ENCODE results near the gene LGR6. TPM values are rescaled to one million over a fixed set of nuclear protein-coding genes. Genes with fewer than 3 reads are reported as not detected.

LGR6 gene
- total RNA-seq, 1 experiment from 2014 or later = 0.08 TPM

DNA sequence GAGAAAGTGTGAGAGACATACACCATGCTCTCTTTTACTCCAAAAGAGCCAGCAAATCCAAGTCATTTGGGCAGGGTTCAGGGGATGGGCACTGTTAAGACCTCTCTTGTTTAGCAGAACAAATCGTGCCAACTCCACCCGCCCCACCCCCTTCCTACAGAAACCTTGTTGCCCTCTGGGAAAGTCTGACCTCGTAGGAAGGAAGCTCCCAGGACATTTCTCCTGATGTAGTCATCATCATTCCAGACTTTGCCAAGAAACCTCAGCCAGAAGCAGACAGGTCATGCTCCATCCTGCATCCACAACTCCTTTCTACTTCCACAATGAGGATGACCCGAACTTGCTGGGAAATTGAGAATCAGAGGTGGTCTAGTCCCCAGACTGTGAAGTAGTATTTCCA, 90.4 kb downstream of the LGR6 start:
- no peak for DNase-seq (ENCODE audit: low read depth, low spot score)
- ATAC-seq = no peak
- in situ Hi-C loops (cut with HindIII; ENCODE audit: low pct_unique_long_range_greater_than_20kb, low sequenced_read_pairs) (no loop called here), intact Hi-C loops (cut with micrococcal nuclease; ENCODE audit: unreplicated experiment) (no loop called here)
- no peaks in the 10 kb centered on the region for H3K36me3 ChIP-seq (ENCODE audit: control insufficient read depth, insufficient read depth, low read length)
- ChIA-PET POLR2A (interaction anchor here (0.6 kb wide), 1 partner anchor 393 kb away, joined by 4 read pairs; no protein-coding TSS in a partner anchor), CTCF (no interaction called here)
- H3K27ac ChIP-seq (ENCODE audit: low read length) = no peak overlapping the region
- no peak overlapping the region for H3K4me3 ChIP-seq (ENCODE audit: low read depth in 2 of 2, low read length in 2 of 2)
- TF ChIP-seq TCF7L2 (IDR thresholded peaks at IDR 0.05; ENCODE audit: low read depth, low read length) (no peak), SIN3A (IDR thresholded peaks at IDR 0.05; ENCODE audit: borderline replicate concordance, insufficient read depth, low read depth, low read length) (no peak), REST (IDR thresholded peaks at IDR 0.05; ENCODE audit: insufficient read depth in 1 of 2, low read depth in 2 of 2, low read length in 1 of 2) (no peak), POLR2AphosphoS5 (IDR thresholded peaks at IDR 0.05; ENCODE audit: low read depth, low read length) (no peak)
- TF ChIP-seq, protein P1, sequence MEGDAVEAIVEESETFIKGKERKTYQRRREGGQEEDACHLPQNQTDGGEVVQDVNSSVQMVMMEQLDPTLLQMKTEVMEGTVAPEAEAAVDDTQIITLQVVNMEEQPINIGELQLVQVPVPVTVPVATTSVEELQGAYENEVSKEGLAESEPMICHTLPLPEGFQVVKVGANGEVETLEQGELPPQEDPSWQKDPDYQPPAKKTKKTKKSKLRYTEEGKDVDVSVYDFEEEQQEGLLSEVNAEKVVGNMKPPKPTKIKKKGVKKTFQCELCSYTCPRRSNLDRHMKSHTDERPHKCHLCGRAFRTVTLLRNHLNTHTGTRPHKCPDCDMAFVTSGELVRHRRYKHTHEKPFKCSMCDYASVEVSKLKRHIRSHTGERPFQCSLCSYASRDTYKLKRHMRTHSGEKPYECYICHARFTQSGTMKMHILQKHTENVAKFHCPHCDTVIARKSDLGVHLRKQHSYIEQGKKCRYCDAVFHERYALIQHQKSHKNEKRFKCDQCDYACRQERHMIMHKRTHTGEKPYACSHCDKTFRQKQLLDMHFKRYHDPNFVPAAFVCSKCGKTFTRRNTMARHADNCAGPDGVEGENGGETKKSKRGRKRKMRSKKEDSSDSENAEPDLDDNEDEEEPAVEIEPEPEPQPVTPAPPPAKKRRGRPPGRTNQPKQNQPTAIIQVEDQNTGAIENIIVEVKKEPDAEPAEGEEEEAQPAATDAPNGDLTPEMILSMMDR (IDR thresholded peaks at IDR 0.05) = no peak
- H3K4me1 ChIP-seq (ENCODE audit: control insufficient read depth, insufficient read depth, low read length) = no peaks in the 10 kb centered on the region; the same call in 1 of the 2 replicates
- peaks cover 9% of the 10 kb centered on the region for H3K27me3 ChIP-seq (ENCODE audit: control insufficient read depth, insufficient read depth, low read length)
- BruUV-seq (replicated peaks) = no TSS peak
- no peaks in the 10 kb centered on the region for H3K9me3 ChIP-seq (ENCODE audit: control insufficient read depth, insufficient read depth, low read depth, low read length)

DNA sequence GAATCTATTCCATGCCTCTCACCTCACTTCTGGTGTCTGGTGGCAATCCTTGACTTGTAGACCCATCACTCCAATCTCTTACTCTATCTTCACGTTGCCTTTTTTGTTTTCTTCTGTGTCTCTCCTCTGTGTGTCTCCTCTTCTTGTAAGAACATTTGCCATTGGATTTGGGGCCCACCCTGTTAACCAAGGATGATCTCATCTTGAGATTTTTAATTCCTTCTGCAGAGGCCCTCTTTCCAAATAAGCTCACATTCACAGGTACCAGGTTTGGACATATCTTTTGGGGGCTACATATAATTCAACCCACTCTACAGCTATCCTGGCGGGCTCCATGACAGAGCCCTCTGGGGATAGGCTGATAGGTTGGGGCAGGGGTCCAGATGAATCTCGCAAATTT, 92.3 kb downstream of the LGR6 start:
- Histone ChIP-seq H3K27me3 (ENCODE audit: control insufficient read depth, insufficient read depth, low read length) (peaks cover 4% of the 10 kb centered on the region), H3K9me3 (ENCODE audit: control insufficient read depth, insufficient read depth, low read depth, low read length) (no peaks in the 10 kb centered on the region), H3K4me1 (ENCODE audit: control insufficient read depth, insufficient read depth, low read length) (no peaks in the 10 kb centered on the region; the same call in 1 of the 2 replicates), H3K36me3 (ENCODE audit: control insufficient read depth, insufficient read depth, low read length) (no peaks in the 10 kb centered on the region), H3K27ac (ENCODE audit: low read length) (no peak overlapping the region), H3K4me3 (ENCODE audit: low read depth in 2 of 2, low read length in 2 of 2) (no peak overlapping the region)
- POLR2A ChIA-PET = interaction anchor here (0.6 kb wide), 1 partner anchor 113 kb away, joined by 5 read pairs; no protein-coding TSS in a partner anchor
- in situ Hi-C loops (cut with HindIII; ENCODE audit: low pct_unique_long_range_greater_than_20kb, low sequenced_read_pairs) (no loop called here), intact Hi-C loops (cut with micrococcal nuclease; ENCODE audit: unreplicated experiment) (no loop called here)
- BruUV-seq (replicated peaks) = no TSS peak
- DNase-seq (ENCODE audit: low read depth, low spot score) (no peak), ATAC-seq (no peak)
- TF ChIP-seq TCF7L2 (IDR thresholded peaks at IDR 0.05; ENCODE audit: low read depth, low read length) = no peak
- TF ChIP-seq, protein P1 (IDR thresholded peaks at IDR 0.05) = no peak
- no peak for TF ChIP-seq POLR2AphosphoS5 (IDR thresholded peaks at IDR 0.05; ENCODE audit: low read depth, low read length)
- no peak for TF ChIP-seq SIN3A (IDR thresholded peaks at IDR 0.05; ENCODE audit: borderline replicate concordance, insufficient read depth, low read depth, low read length)
- TF ChIP-seq REST (IDR thresholded peaks at IDR 0.05; ENCODE audit: insufficient read depth in 1 of 2, low read depth in 2 of 2, low read length in 1 of 2) = no peak
- CTCF ChIA-PET = no interaction called here

Data from Panc1 (cell line).